Peyer's patch (tissue), 4 donors: Measurements from ENCODE around the gene RBM20. TPM values are rescaled to one million over a fixed set of nuclear protein-coding genes. Genes with fewer than 3 reads are reported as not detected.

Experiments
- DNase-seq, 3 donors: peaks; one replicate each; pipeline ENCODE4 v3.0.0-alpha.2; 2017 to 2019
- H3K27ac ChIP-seq, 4 donors: fragments of 200-600 bp; sonication (generic); one replicate each; pipeline ENCODE4 v1.5.1; 2016 to 2019
- H3K27me3 ChIP-seq, 2 donors: fragments of 200-600 bp; sonication (generic); one replicate each; pipeline ENCODE4 v1.5.1; 2019
- H3K36me3 ChIP-seq, 3 donors: fragments of 200-600 bp; sonication (generic); one replicate each; pipeline ENCODE4 v1.5.1; 2016 to 2019
- H3K4me1 ChIP-seq, 4 donors: fragments of 200-600 bp; sonication (generic); one replicate each; pipeline ENCODE4 v1.5.1; 2016 to 2019
- H3K4me3 ChIP-seq, 4 donors: fragments of 200-600 bp; sonication (generic); 1 replicate in 3 of 4; 2 replicates in 1 of 4; pipeline ENCODE4 v1.5.1; 2016 to 2019; ENCODE audit warnings: mild to moderate bottlenecking in 1 of 4
- H3K9me3 ChIP-seq, 4 donors: fragments of 200-600 bp; sonication (generic); one replicate each; pipeline ENCODE4 v1.5.1; 2016 to 2019; ENCODE audit warnings: mild to moderate bottlenecking in 1 of 4
- CTCF ChIP-seq, 6 experiments: fragments of 450-650 bp in 4 of 6; fragments of 200-600 bp in 2 of 6; sonication (generic) in 1 of 6; IDR thresholded peaks; one replicate each; pipeline ENCODE4 v1.5.1; 2017 to 2019; ENCODE audit warnings: antibody characterized with exemption in 6 of 6, mild to moderate bottlenecking in 3 of 6, moderate library complexity in 1 of 6
- POLR2A ChIP-seq, 2 donors: fragments of 450-650 bp; IDR thresholded peaks; one replicate each; pipeline ENCODE4 v1.5.1; 2017; ENCODE audit warnings: antibody characterized with exemption in 2 of 2, mild to moderate bottlenecking in 2 of 2, moderate library complexity in 2 of 2
- total RNA-seq, 4 donors: library from RNA; depleted of rRNA; stranded (reverse); fragments of >200 nt; gene quantifications; one replicate each; pipeline ENCODE4 v1.1.0, GENCODE V29; 2016

RBM20 gene
- total RNA-seq, 4 donors from 2014 or later: 0.80 to 4.1 (median 1.2) TPM

GRCh38 chr10:110748970-110749369 lies 104.8 kb downstream of the RBM20 start:
- H3K4me3 ChIP-seq: no peak overlapping the region
- no peak overlapping the region for H3K27ac ChIP-seq
- H3K4me1 ChIP-seq: no peaks in the 10 kb centered on the region
- TF ChIP-seq CTCF (IDR thresholded peaks at IDR 0.05): no peak
- no peak for TF ChIP-seq POLR2A (IDR thresholded peaks at IDR 0.05)
- H3K36me3 ChIP-seq: no peaks in the 10 kb centered on the region
- DNase-seq: no peak
- H3K27me3 ChIP-seq: no peaks in the 10 kb centered on the region
- peaks cover 0 to 3% (median 0%) of the 10 kb centered on the region in 4 donors for H3K9me3 ChIP-seq

- no peaks in the 10 kb centered on the region for H3K36me3 ChIP-seq
Measured at GRCh38 chr10:110750931-110751330, 106.8 kb downstream of the RBM20 start.

GRCh38 chr10:110751850-110752249 lies 107.7 kb downstream of the RBM20 start:
- Histone ChIP-seq H3K27ac (no peak overlapping the region), H3K36me3 (no peaks in the 10 kb centered on the region), H3K4me1 (peaks cover 0 to 7% (median 0%) of the 10 kb centered on the region in 4 donors), H3K9me3 (peaks cover 0 to 3% (median 0%) of the 10 kb centered on the region in 4 donors), H3K27me3 (no peaks in the 10 kb centered on the region), H3K4me3 (no peak overlapping the region)
- TF ChIP-seq POLR2A (IDR thresholded peaks at IDR 0.05) (no peak), CTCF (IDR thresholded peaks at IDR 0.05) (no peak)
- DNase-seq: no peak

More at GRCh38 chr10:110750931-110751330, 106.8 kb downstream of the RBM20 start:
- Histone ChIP-seq H3K27me3 (no peaks in the 10 kb centered on the region), H3K4me1 (no peaks in the 10 kb centered on the region), H3K4me3 (no peak overlapping the region), H3K27ac (no peak overlapping the region), H3K9me3 (peaks cover 0 to 3% (median 0%) of the 10 kb centered on the region in 4 donors)
- TF ChIP-seq POLR2A (IDR thresholded peaks at IDR 0.05) (no peak), CTCF (IDR thresholded peaks at IDR 0.05) (no peak)
- DNase-seq: no peak

- Histone ChIP-seq H3K36me3 (no peaks in the 10 kb centered on the region), H3K4me1 (peaks cover 0 to 13% (median 3%) of the 10 kb centered on the region in 4 donors), H3K27ac (no peak overlapping the region), H3K4me3 (no peak overlapping the region), H3K9me3 (peaks cover 0 to 3% (median 0%) of the 10 kb centered on the region in 4 donors), H3K27me3 (no peaks in the 10 kb centered on the region)
- TF ChIP-seq CTCF (IDR thresholded peaks at IDR 0.05) (no peak), POLR2A (IDR thresholded peaks at IDR 0.05) (no peak)
- no peak for DNase-seq
Measured at GRCh38 chr10:110753462-110753861, 109.3 kb downstream of the RBM20 start.

- Histone ChIP-seq H3K4me1 (peaks cover 0 to 16% (median 3%) of the 10 kb centered on the region in 4 donors), H3K9me3 (no peaks in the 10 kb centered on the region), H3K27me3 (no peaks in the 10 kb centered on the region), H3K27ac (no peak overlapping the region), H3K4me3 (no peak overlapping the region), H3K36me3 (no peaks in the 10 kb centered on the region)
- no peak for DNase-seq
- TF ChIP-seq CTCF (IDR thresholded peaks at IDR 0.05) (no peak), POLR2A (IDR thresholded peaks at IDR 0.05) (no peak)
Measured at GRCh38 chr10:110754375-110755105, 110.4 kb downstream of the RBM20 start.
